ENCODE results near the gene RIMBP2. TPM values are rescaled to one million over a fixed set of nuclear protein-coding genes. Genes with fewer than 3 reads are reported as not detected.

RIMBP2 gene
- total and polyA plus RNA-seq, 2 donors: 1.3 to 2.7 TPM

- Histone ChIP-seq H3K4me1 (ENCODE audit: insufficient read depth) (no peaks in the 10 kb centered on the region), H3K4me3 (ENCODE audit: low read depth, low read length) (no peak overlapping the region), H3K36me3 (ENCODE audit: insufficient read depth) (no peaks in the 10 kb centered on the region), H3K27ac (ENCODE audit: low read depth) (no peak overlapping the region)
- 26% methylated on average over 8 of the region's 8 CpGs for WGBS
- DNase-seq (ENCODE audit: extremely low spot score): no peak
These were observed 3.3 kb upstream of the RIMBP2 start for GRCh38 chr12:130719263-130719859.

GRCh38 chr12:130717752-130718151, 1.7 kb upstream of the RIMBP2 start:
- H3K4me1 ChIP-seq (ENCODE audit: insufficient read depth): no peaks in the 10 kb centered on the region
- H3K27ac ChIP-seq (ENCODE audit: low read depth): no peak overlapping the region
- DNase-seq (ENCODE audit: extremely low spot score): no peak
- no peak overlapping the region for H3K4me3 ChIP-seq (ENCODE audit: low read depth, low read length)
- no peaks in the 10 kb centered on the region for H3K36me3 ChIP-seq (ENCODE audit: insufficient read depth)
- 97% methylated on average over 5 of the region's 5 CpGs for WGBS

GRCh38 chr12:130716969-130717366, 869 bp upstream of the RIMBP2 start:
- Histone ChIP-seq H3K27ac (ENCODE audit: low read depth) (no peak overlapping the region), H3K4me3 (ENCODE audit: low read depth, low read length) (no peak overlapping the region), H3K4me1 (ENCODE audit: insufficient read depth) (no peaks in the 10 kb centered on the region), H3K36me3 (ENCODE audit: insufficient read depth) (no peaks in the 10 kb centered on the region)
- 13% methylated on average over 11 of the region's 11 CpGs for WGBS
- DNase-seq (ENCODE audit: extremely low spot score): no peak

- DNase-seq (ENCODE audit: extremely low spot score): no peak
- H3K36me3 ChIP-seq (ENCODE audit: insufficient read depth): no peaks in the 10 kb centered on the region
- WGBS: under 1% methylated on average over 42 of the region's 42 CpGs
- no peaks in the 10 kb centered on the region for H3K4me1 ChIP-seq (ENCODE audit: insufficient read depth)
- peak overlapping the region; percentile 54 for H3K4me3 ChIP-seq (ENCODE audit: low read depth, low read length)
- no peak overlapping the region for H3K27ac ChIP-seq (ENCODE audit: low read depth)
These were observed 725 bp downstream of the RIMBP2 start for GRCh38 chr12:130715150-130715997.

- Histone ChIP-seq H3K4me1 (ENCODE audit: insufficient read depth) (no peaks in the 10 kb centered on the region), H3K36me3 (ENCODE audit: insufficient read depth) (no peaks in the 10 kb centered on the region), H3K4me3 (ENCODE audit: low read depth, low read length) (peak overlapping the region; percentile 54), H3K27ac (ENCODE audit: low read depth) (no peak overlapping the region)
- no peak for DNase-seq (ENCODE audit: extremely low spot score)
- WGBS: 3% methylated on average over 20 of the region's 20 CpGs
These were observed 1.4 kb downstream of the RIMBP2 start for GRCh38 chr12:130714591-130715149.

- H3K4me3 ChIP-seq (ENCODE audit: low read depth, low read length): peak overlapping the region; percentile 54
- DNase-seq (ENCODE audit: extremely low spot score): no peak
- WGBS: 3% methylated on average over 20 of the region's 20 CpGs
- no peaks in the 10 kb centered on the region for H3K4me1 ChIP-seq (ENCODE audit: insufficient read depth)
- no peak overlapping the region for H3K27ac ChIP-seq (ENCODE audit: low read depth)
- no peaks in the 10 kb centered on the region for H3K36me3 ChIP-seq (ENCODE audit: insufficient read depth)
These were observed 2.0 kb downstream of the RIMBP2 start for GRCh38 chr12:130714091-130714590.

GRCh38 chr12:130713581-130713991, 2.5 kb downstream of the RIMBP2 start:
- no peak for DNase-seq (ENCODE audit: extremely low spot score)
- 21% methylated on average over 18 of the region's 18 CpGs for WGBS
- Histone ChIP-seq H3K4me3 (ENCODE audit: low read depth, low read length) (peak overlapping the region; percentile 54), H3K36me3 (ENCODE audit: insufficient read depth) (no peaks in the 10 kb centered on the region), H3K4me1 (ENCODE audit: insufficient read depth) (no peaks in the 10 kb centered on the region), H3K27ac (ENCODE audit: low read depth) (no peak overlapping the region)

GRCh38 chr12:130712346-130713065, 3.6 kb downstream of the RIMBP2 start:
- 81% methylated on average over 20 of the region's 20 CpGs for WGBS
- no peaks in the 10 kb centered on the region for H3K4me1 ChIP-seq (ENCODE audit: insufficient read depth)
- H3K27ac ChIP-seq (ENCODE audit: low read depth): no peak overlapping the region
- H3K36me3 ChIP-seq (ENCODE audit: insufficient read depth): no peaks in the 10 kb centered on the region
- DNase-seq (ENCODE audit: extremely low spot score): no peak
- H3K4me3 ChIP-seq (ENCODE audit: low read depth, low read length): no peak overlapping the region

GRCh38 chr12:130711756-130712155, 4.3 kb downstream of the RIMBP2 start:
- DNase-seq (ENCODE audit: extremely low spot score): no peak
- Histone ChIP-seq H3K27ac (ENCODE audit: low read depth) (no peak overlapping the region), H3K4me1 (ENCODE audit: insufficient read depth) (no peaks in the 10 kb centered on the region), H3K4me3 (ENCODE audit: low read depth, low read length) (no peak overlapping the region), H3K36me3 (ENCODE audit: insufficient read depth) (no peaks in the 10 kb centered on the region)
- 88% methylated on average over 16 of the region's 16 CpGs for WGBS

- no peak overlapping the region for H3K27ac ChIP-seq (ENCODE audit: low read depth)
- no peak overlapping the region for H3K4me3 ChIP-seq (ENCODE audit: low read depth, low read length)
- DNase-seq (ENCODE audit: extremely low spot score): no peak
- 84% methylated on average over 7 of the region's 7 CpGs for WGBS
- no peaks in the 10 kb centered on the region for H3K4me1 ChIP-seq (ENCODE audit: insufficient read depth)
- H3K36me3 ChIP-seq (ENCODE audit: insufficient read depth): no peaks in the 10 kb centered on the region
These were observed 5.4 kb downstream of the RIMBP2 start for GRCh38 chr12:130710733-130711080.

GRCh38 chr12:130709971-130710732, 5.9 kb downstream of the RIMBP2 start:
- no peaks in the 10 kb centered on the region for H3K36me3 ChIP-seq (ENCODE audit: insufficient read depth)
- H3K27ac ChIP-seq (ENCODE audit: low read depth): no peak overlapping the region
- 88% methylated on average over 13 of the region's 13 CpGs for WGBS
- no peaks in the 10 kb centered on the region for H3K4me1 ChIP-seq (ENCODE audit: insufficient read depth)
- no peak overlapping the region for H3K4me3 ChIP-seq (ENCODE audit: low read depth, low read length)
- no peak for DNase-seq (ENCODE audit: extremely low spot score)

- 68% methylated on average over 29 of the region's 29 CpGs for WGBS
- no peak overlapping the region for H3K27ac ChIP-seq (ENCODE audit: low read depth)
- H3K4me1 ChIP-seq (ENCODE audit: insufficient read depth): no peaks in the 10 kb centered on the region
- no peak overlapping the region for H3K4me3 ChIP-seq (ENCODE audit: low read depth, low read length)
- no peak for DNase-seq (ENCODE audit: extremely low spot score)
- no peaks in the 10 kb centered on the region for H3K36me3 ChIP-seq (ENCODE audit: insufficient read depth)
These were observed 6.7 kb downstream of the RIMBP2 start for GRCh38 chr12:130709151-130709970.

Measured in urinary bladder (tissue), 4 donors.